Mesenchymal stem cell (in vitro differentiated cells and primary cell): ENCODE measurements around the gene IVD.

Source experiments
- DNase-seq: peaks from one replicate; pipeline ENCODE4 v3.0.0-alpha.2; 2013
- H2AFZ ChIP-seq: one replicate; pipeline ENCODE4 v1.6.1; 2013; ENCODE audit warnings: low read depth, mild to moderate bottlenecking, control low read depth, inconsistent platforms, low read length, moderate library complexity
- H2AK5ac ChIP-seq: 2 replicates; pipeline ENCODE4 v1.6.1; 2013; ENCODE audit warnings: low read length, moderate library complexity, mild to moderate bottlenecking, inconsistent platforms; ENCODE audit not compliant: severe bottlenecking
- H2BK120ac ChIP-seq: one replicate; pipeline ENCODE4 v1.6.1; 2013; ENCODE audit warnings: low read depth, mild to moderate bottlenecking, inconsistent platforms, low read length, moderate library complexity
- H2BK12ac ChIP-seq, 2 experiments: one replicate each; pipeline ENCODE4 v1.6.1; 2013; ENCODE audit warnings: inconsistent platforms in 2 of 2, low read length in 2 of 2, mild to moderate bottlenecking in 2 of 2, moderate library complexity in 2 of 2, control low read depth in 1 of 2
- H2BK15ac ChIP-seq: one replicate; pipeline ENCODE4 v1.6.1; 2013; ENCODE audit warnings: mild to moderate bottlenecking, low read depth, inconsistent platforms; ENCODE audit not compliant: poor library complexity, severe bottlenecking
- H2BK5ac ChIP-seq: 2 replicates; pipeline ENCODE4 v1.6.1; 2013; ENCODE audit warnings: low read depth, mild to moderate bottlenecking, low read length, control low read depth, inconsistent platforms; ENCODE audit not compliant: poor library complexity, severe bottlenecking
- H3K14ac ChIP-seq, 2 experiments: one replicate each; pipeline ENCODE4 v1.6.1; 2013; ENCODE audit warnings: inconsistent platforms in 2 of 2, low read length in 2 of 2, control low read depth in 1 of 2, mild to moderate bottlenecking in 1 of 2, moderate library complexity in 1 of 2
- H3K18ac ChIP-seq, 2 experiments: one replicate each; pipeline ENCODE4 v1.6.1; 2013; ENCODE audit warnings: inconsistent platforms in 2 of 2, low read length in 2 of 2, control low read depth in 1 of 2, low read depth in 1 of 2, mild to moderate bottlenecking in 1 of 2
- H3K23ac ChIP-seq, 2 experiments: one replicate each; pipeline ENCODE4 v1.6.1; 2013; ENCODE audit warnings: inconsistent platforms in 2 of 2, low read length in 2 of 2, mild to moderate bottlenecking in 2 of 2, moderate library complexity in 2 of 2, control low read depth in 1 of 2
- H3K27ac ChIP-seq: 2 replicates; pipeline ENCODE4 v1.5.1; 2013; ENCODE audit warnings: mild to moderate bottlenecking, moderate library complexity, low read length, control low read depth, inconsistent platforms; ENCODE audit not compliant: poor library complexity, severe bottlenecking
- H3K27me3 ChIP-seq, 2 experiments: 2 replicates each; pipeline versions ENCODE4 v1.6.1 to v1.7.0; 2013; ENCODE audit warnings: low read length in 2 of 2, mild to moderate bottlenecking in 2 of 2, moderate library complexity in 2 of 2, control low read depth in 1 of 2, inconsistent platforms in 1 of 2; ENCODE audit not compliant: control insufficient read depth in 1 of 2, insufficient read depth in 1 of 2
- H3K36me3 ChIP-seq, 2 experiments: 2 replicates each; pipeline versions ENCODE4 v1.6.1 to v1.7.0; 2013; ENCODE audit warnings: low read length in 2 of 2, control low read depth in 1 of 2, inconsistent platforms in 1 of 2, low read depth in 1 of 2, mild to moderate bottlenecking in 1 of 2; ENCODE audit not compliant: insufficient read depth in 2 of 2, control insufficient read depth in 1 of 2
- H3K4ac ChIP-seq, 2 experiments: one replicate each; pipeline ENCODE4 v1.6.1; 2013; ENCODE audit warnings: inconsistent platforms in 2 of 2, low read length in 2 of 2, mild to moderate bottlenecking in 2 of 2, moderate library complexity in 2 of 2, control low read depth in 1 of 2, low read depth in 1 of 2
- H3K4me1 ChIP-seq: 2 replicates; pipeline ENCODE4 v1.6.1; 2013; ENCODE audit warnings: low read depth, low read length, control low read depth; ENCODE audit not compliant: control insufficient read depth, insufficient read depth
- H3K4me2 ChIP-seq: 2 replicates; pipeline ENCODE4 v1.6.1; 2013; ENCODE audit warnings: low read length, mild to moderate bottlenecking, inconsistent platforms; ENCODE audit not compliant: poor library complexity, severe bottlenecking
- H3K4me3 ChIP-seq, 2 experiments: 2 replicates each; pipeline versions ENCODE4 v1.5.1 to v1.7.0; 2013; ENCODE audit warnings: low read length in 2 of 2, mild to moderate bottlenecking in 2 of 2, control low read depth in 1 of 2, low read depth in 1 of 2; ENCODE audit not compliant: insufficient read depth in 1 of 2
- H3K79me1 ChIP-seq: replicated peaks from 2 replicates; pipeline ENCODE4 v1.6.1; 2013; ENCODE audit warnings: mild to moderate bottlenecking, control low read depth, low read length, inconsistent platforms; ENCODE audit not compliant: poor library complexity, severe bottlenecking
- H3K9ac ChIP-seq: 2 replicates; pipeline ENCODE4 v1.7.0; 2013; ENCODE audit warnings: mild to moderate bottlenecking, low read length, moderate library complexity
- H3K9me3 ChIP-seq: 2 replicates; pipeline ENCODE4 v1.7.0; 2013; ENCODE audit warnings: mild to moderate bottlenecking, low read length; ENCODE audit not compliant: control insufficient read depth
- H4K8ac ChIP-seq: one replicate; pipeline ENCODE4 v1.6.1; 2013; ENCODE audit warnings: inconsistent platforms, mild to moderate bottlenecking, low read length, moderate library complexity
- H4K91ac ChIP-seq: one replicate; pipeline ENCODE4 v1.6.1; 2013; ENCODE audit warnings: mild to moderate bottlenecking, low read length, inconsistent platforms
- WGBS: methylation state at CpG from one replicate; pipeline ENCODE4 v1.1.7; 2013; ENCODE audit warnings: mixed read lengths; 5-methylcytosine and 5-hydroxymethylcytosine counted together

The IVD gene

GRCh38 chr15:40425681-40426080 lies 20.1 kb downstream of the IVD start:
- no peak overlapping the region for H3K9ac ChIP-seq
- no peaks in the 10 kb centered on the region for H3K9me3 ChIP-seq
- no peak overlapping the region for H2BK5ac ChIP-seq
- no peak overlapping the region for H3K23ac ChIP-seq
- DNase-seq = no peak
- no peak overlapping the region for H2BK12ac ChIP-seq
- no peak overlapping the region for H3K14ac ChIP-seq
- H2BK120ac ChIP-seq = no peak overlapping the region
- H3K4me2 ChIP-seq = no peak overlapping the region
- no peak overlapping the region for H2AK5ac ChIP-seq
- H3K27ac ChIP-seq = no peak overlapping the region
- H4K8ac ChIP-seq = no peak overlapping the region
- H3K4me3 ChIP-seq = no peak overlapping the region
- no peak overlapping the region for H3K4ac ChIP-seq
- H4K91ac ChIP-seq = no peak overlapping the region
- no peaks in the 10 kb centered on the region for H3K79me1 ChIP-seq
- peaks cover 8% of the 10 kb centered on the region for H3K4me1 ChIP-seq
- H3K27me3 ChIP-seq = peaks cover 9 to 36% of the 10 kb centered on the region in 2 experiments
- 93% methylated on average over 5 of the region's 5 CpGs for WGBS
- no peaks in the 10 kb centered on the region for H3K36me3 ChIP-seq
- H2AFZ ChIP-seq = no peak overlapping the region
- H2BK15ac ChIP-seq = no peak overlapping the region
- H3K18ac ChIP-seq = no peak overlapping the region

GRCh38 chr15:40427188-40427587 lies 21.6 kb downstream of the IVD start:
- Histone ChIP-seq H3K14ac (peak overlapping the region in 1 of 2 experiments; percentile 46), H2AFZ (no peak overlapping the region), H3K27me3 (peaks cover 9 to 31% of the 10 kb centered on the region in 2 experiments), H2BK5ac (no peak overlapping the region), H3K4me1 (no peaks in the 10 kb centered on the region), H4K8ac (no peak overlapping the region), H4K91ac (peak overlapping the region; percentile 44), H3K79me1 (no peaks in the 10 kb centered on the region), H2AK5ac (no peak overlapping the region), H2BK15ac (no peak overlapping the region), H3K4me3 (no peak overlapping the region), H3K4ac (peak overlapping the region in 1 of 2 experiments; percentile 16), H3K9ac (no peak overlapping the region), H3K4me2 (no peak overlapping the region), H2BK12ac (no peak overlapping the region), H3K23ac (no peak overlapping the region), H3K36me3 (no peaks in the 10 kb centered on the region), H3K9me3 (no peaks in the 10 kb centered on the region), H3K27ac (no peak overlapping the region), H2BK120ac (no peak overlapping the region), H3K18ac (no peak overlapping the region)
- WGBS = 89% methylated on average over 8 of the region's 9 CpGs
- DNase-seq = no peak

GRCh38 chr15:40428185-40428584 lies 22.6 kb downstream of the IVD start:
- no peaks in the 10 kb centered on the region for H3K79me1 ChIP-seq
- H2BK12ac ChIP-seq = no peak overlapping the region
- H3K27ac ChIP-seq = no peak overlapping the region
- H2BK120ac ChIP-seq = no peak overlapping the region
- no peak overlapping the region for H2AFZ ChIP-seq
- no peak overlapping the region for H3K14ac ChIP-seq
- H2BK15ac ChIP-seq = peak overlapping the region; percentile 19
- H3K4me2 ChIP-seq = no peak overlapping the region
- H3K4me1 ChIP-seq = no peaks in the 10 kb centered on the region
- H3K36me3 ChIP-seq = no peaks in the 10 kb centered on the region
- no peak for DNase-seq
- no peak overlapping the region for H3K4me3 ChIP-seq
- peaks cover 9 to 38% of the 10 kb centered on the region in 2 experiments for H3K27me3 ChIP-seq
- WGBS = 82% methylated on average over 4 of the region's 4 CpGs
- H2AK5ac ChIP-seq = no peak overlapping the region
- H3K18ac ChIP-seq = no peak overlapping the region
- H2BK5ac ChIP-seq = no peak overlapping the region
- H3K9me3 ChIP-seq = no peaks in the 10 kb centered on the region
- no peak overlapping the region for H3K4ac ChIP-seq
- no peak overlapping the region for H3K23ac ChIP-seq
- H3K9ac ChIP-seq = no peak overlapping the region
- no peak overlapping the region for H4K8ac ChIP-seq
- no peak overlapping the region for H4K91ac ChIP-seq

GRCh38 chr15:40429068-40429710 lies 23.6 kb downstream of the IVD start:
- no peaks in the 10 kb centered on the region for H3K79me1 ChIP-seq
- no peak overlapping the region for H2BK5ac ChIP-seq
- H3K4ac ChIP-seq = no peak overlapping the region
- H3K23ac ChIP-seq = no peak overlapping the region
- no peak overlapping the region for H3K18ac ChIP-seq
- H3K27ac ChIP-seq = no peak overlapping the region
- H4K8ac ChIP-seq = no peak overlapping the region
- peaks cover 15 to 46% of the 10 kb centered on the region in 2 experiments for H3K27me3 ChIP-seq
- no peak overlapping the region for H2BK12ac ChIP-seq
- no peak overlapping the region for H3K4me2 ChIP-seq
- H3K9ac ChIP-seq = no peak overlapping the region
- no peaks in the 10 kb centered on the region for H3K9me3 ChIP-seq
- no peak overlapping the region for H3K4me3 ChIP-seq
- H2BK15ac ChIP-seq = no peak overlapping the region
- no peak overlapping the region for H4K91ac ChIP-seq
- no peaks in the 10 kb centered on the region for H3K4me1 ChIP-seq
- no peak overlapping the region for H2BK120ac ChIP-seq
- no peak for DNase-seq
- H3K14ac ChIP-seq = no peak overlapping the region
- no peak overlapping the region for H2AK5ac ChIP-seq
- 88% methylated on average over 7 of the region's 10 CpGs for WGBS
- no peaks in the 10 kb centered on the region for H3K36me3 ChIP-seq
- no peak overlapping the region for H2AFZ ChIP-seq
